Measurements from ENCODE around the gene RTN4R.
"Not testable (repeated sequence)": the region's sequence is repeated elsewhere in the genome, so short reads cannot be mapped to it uniquely, and the experiment has no call there.

RTN4R gene

DNA sequence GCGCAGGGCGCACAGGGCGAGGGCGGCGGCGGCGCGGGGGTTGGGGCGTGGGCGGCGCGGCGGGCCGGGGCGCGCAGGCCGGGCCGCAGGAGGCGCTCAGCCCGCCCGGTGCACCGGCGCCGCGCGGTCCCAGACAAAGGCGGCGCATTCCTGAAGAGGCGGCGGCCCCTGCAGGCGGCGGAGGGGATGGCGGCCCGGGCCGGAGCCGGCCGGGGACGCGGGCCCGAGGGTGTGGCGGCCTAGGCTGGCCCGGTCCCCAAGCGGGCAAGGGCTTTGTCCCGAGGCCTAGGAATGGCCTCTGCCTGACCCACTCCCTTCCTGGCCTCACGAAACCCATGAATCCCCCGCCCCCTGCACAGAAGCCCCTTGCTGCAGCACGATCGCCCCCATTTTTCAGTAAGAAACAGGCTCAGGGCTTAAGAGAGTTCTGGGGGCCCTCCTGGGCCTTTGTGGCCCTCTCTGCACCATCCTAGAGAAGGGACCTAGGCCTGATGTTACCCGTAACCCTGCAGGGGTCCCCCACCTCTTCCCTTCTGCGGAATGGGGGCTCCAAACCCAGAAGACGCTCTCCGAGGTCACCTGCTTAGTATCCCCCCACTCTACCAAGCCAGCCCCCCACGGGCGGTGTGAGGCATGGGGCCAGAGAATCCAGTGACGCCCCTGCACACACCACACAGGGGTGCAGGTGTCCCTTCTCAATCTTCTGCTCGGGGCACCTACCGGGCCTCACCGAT lies at the start of gene RTN4R:
RTN4R (minus strand) TSS at position 40 of the 734 bp plus-strand sequence. CDS start 226 bp downstream, outside the sequence.
- peak in 2 of 3 experiments; percentile 16 to 36 for DNase-seq (ENCODE audit: low read depth in 3 of 3)

DNA sequence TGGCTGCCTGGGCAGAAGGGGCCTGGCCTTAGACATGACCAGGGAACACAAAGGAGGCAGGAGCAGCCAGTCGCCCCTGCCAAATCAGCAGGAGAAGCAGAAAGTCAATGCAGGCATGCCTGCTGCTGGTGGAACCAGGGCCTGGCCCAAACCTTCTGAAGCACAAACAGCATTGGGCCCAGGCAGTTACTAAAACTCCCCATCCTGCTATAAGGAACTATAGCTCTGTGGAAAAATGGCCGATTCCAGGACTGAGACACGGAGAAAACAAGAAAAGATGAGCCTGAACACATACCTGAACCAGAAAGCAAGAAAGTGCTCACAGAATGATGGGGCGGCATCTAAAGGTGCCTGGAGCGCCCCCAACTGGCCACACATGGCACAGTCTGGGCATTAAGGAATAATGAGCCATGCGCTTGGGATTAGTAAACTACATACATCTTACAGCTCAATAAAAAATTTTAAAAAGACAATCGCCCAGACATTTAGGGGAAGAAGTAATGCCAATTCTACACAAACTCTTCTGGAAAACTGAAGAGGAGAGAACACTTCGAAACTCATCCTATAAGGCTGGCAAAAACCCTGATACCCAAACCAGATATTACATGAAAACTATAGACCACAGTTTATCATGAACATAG lies 49.4 kb upstream of the RTN4R start:
- DNase-seq (ENCODE audit: low read depth in 3 of 3) = not testable (repeated sequence)

DNA sequence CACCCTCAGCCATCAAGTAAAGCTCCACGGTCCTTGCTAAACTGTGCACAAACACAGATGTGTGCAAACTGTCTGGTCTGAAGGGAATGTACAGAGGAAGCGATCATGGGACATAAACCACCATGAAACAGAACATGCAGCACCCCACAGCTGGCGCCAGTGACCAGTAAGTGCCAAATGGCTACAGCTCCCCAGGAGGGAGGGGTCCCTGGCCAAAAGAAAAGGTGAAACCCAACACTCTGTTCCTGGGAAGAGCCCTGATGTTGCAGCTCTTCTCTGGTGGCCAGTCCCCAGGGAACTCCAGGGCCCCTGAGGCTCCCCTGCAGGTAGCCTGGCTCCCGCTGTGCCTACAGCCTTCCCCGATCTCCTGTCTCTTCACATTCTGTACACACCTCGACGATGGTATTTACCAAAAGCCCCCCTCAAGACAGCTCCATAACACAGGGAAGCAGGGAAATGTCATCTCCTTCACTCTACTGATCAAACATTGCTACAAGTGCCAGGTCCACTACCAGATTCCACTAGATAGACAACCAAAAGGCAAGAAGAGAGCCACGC lies 48.8 kb upstream of the RTN4R start:
- no peak for DNase-seq (ENCODE audit: low read depth in 3 of 3)

DNA sequence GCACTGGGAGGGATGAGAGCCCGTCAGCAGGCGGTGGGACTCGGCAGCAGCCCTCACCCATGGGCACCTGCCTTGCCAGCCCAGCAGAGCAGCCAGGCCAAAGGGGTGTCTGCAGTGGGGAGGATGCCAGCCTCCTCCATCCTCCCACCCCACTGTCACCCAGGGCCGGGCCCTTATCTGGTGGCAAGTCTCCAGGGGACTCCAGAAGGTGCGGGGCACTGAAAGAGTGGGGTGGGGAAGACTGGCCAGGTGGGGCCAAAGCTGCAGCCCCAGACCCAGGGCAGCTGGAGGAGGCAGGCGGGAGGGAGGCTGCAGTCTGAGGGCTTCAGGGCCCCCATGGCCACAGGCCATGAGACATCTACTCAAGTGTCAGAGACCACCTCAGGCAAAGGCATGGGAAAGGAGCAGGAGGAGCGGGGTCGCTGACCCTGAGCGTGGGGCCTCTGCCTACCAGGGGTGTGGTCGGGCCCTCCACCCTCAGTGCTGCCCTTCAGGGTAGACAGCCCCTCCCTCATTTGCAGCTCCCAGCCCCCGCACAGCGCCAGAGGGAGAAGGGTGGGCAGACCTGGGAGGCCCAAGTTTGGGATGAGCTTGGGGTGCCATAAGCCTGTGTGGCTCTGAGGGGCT lies 48.2 kb upstream of the RTN4R start:
- DNase-seq (ENCODE audit: low read depth in 3 of 3) = no peak

GRCh38 chr22:20315337-20316216 lies 47.5 kb upstream of the RTN4R start:
- DNase-seq (ENCODE audit: low read depth in 3 of 3) = no peak

DNA sequence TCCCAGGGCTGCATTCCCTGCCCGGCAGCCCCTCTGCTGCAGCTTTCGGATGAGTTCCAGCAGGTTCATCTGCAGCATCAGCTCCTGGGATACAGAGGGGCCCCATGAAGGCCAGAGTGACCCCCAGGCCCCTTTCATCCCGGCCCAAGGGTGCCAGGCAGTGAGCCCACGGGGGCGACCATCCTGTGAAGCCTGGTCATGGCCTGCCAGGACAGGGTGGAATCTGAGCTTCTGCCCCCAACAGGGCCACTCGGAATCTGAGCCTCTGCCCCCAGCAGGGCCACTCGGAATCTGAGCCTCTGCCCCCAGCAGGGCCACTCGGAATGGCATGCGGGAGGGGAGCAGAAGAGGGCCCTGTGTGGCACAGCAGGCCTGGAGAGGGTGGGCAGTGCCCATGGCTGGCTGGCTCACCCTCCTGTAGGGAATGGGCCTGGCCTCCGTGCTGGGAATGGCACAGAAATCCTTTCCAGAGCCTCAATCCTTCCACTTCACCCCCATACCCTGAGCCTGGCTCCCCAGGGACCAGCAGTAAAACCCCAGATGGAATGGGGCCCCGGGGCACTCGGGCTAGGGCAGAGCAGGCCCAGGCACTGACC lies 46.7 kb upstream of the RTN4R start:
- not testable (repeated sequence) for DNase-seq (ENCODE audit: low read depth in 3 of 3)

DNA sequence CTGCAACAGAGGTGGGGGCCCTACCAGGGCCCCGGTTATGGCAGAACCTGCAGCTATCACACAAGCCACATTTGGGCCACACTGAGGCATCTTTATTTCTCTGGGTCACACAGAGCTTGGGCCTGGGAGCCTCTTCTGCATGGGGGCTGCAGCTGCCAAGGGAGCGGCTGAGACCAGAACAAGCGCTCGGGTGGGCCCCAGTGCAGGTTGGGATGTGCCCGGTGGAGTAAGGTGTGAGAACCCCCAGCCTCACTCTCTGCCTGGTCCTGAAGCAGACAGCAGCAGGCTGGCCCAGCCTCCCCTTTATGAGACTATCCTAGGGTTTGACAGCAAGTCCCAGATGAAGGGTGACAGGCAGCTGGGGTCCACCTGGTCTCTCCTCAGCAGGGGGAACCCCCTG lies 46.1 kb upstream of the RTN4R start:
- DNase-seq (ENCODE audit: low read depth in 3 of 3) = not testable (repeated sequence)

DNA sequence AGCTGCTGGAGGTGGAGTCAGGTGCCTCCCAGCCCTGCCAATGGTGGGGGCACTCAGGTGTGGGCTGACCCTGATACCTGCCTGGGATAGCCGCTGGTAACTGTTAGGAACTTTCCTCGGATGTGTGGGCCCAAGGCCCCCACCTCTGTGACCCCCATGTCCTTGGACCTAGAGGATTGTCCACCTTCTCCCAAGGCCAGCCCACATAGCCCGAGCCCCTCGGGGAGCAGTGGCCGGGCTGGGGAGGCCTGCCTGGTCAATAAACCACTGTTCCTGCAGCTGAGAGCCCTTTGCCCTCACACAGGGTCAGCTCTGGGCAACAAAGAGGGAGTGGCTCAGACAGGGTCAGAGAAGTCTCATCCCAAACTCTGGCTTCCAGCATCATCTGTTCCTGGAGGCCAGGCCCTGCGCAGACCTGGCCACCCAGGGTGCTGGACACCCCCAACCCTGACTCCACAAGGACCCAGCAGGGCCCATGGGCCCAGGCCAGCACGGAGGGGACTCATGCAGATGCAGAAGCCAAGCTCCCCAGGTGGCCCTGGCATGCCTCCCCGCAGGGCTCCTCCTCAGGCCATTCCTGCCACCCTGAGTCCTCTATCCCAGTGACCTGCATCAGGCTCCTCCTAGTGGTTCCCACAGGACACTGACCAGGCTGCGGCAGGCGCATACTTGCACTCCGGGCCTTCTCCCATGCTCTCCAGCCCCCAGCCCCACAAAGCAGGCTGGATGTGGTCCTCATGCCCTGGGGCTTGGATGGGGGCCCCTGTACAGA lies 45.4 kb upstream of the RTN4R start:
- not testable (repeated sequence) for DNase-seq (ENCODE audit: low read depth in 3 of 3)

DNA sequence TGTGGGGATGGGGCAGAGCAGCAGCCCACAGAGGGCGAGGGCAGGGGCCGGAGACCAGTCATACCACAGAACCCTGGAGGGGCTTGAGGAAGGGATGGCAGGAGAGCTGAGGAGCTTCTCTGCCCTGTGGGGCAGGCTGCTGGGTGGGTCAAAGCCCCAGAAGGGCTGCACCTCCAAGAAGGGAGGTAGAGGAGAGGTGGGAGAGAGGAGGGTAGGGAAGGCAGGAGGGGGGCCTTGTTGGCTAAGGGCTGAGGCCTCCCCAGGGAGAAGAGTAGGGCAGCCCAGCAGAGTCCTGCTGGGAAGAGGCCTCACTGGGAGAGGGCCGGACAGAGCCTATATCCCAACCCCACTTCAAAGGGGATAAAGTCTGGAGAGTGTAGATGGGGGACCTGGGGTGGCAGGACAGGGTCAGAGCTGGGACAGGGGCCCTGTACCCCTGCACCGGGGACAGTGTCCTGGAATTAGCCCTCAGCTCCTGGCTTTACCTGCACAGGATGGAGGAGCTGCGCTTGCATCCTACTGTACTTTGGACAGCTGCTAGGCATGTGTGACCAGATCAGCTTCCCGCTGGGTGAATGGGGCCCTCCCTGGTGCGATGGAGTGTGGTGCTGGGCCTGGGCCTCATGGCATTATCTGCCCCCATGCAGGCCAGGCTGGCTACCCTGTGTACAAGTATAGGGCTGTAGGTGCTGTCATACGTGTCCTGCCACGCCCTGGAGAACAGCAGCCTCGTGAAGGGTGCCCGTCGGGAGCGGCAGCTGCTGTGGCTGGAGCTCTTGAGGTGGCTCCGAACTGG lies 44.5 kb upstream of the RTN4R start:
- DNase-seq (ENCODE audit: low read depth in 3 of 3) = no peak

DNA sequence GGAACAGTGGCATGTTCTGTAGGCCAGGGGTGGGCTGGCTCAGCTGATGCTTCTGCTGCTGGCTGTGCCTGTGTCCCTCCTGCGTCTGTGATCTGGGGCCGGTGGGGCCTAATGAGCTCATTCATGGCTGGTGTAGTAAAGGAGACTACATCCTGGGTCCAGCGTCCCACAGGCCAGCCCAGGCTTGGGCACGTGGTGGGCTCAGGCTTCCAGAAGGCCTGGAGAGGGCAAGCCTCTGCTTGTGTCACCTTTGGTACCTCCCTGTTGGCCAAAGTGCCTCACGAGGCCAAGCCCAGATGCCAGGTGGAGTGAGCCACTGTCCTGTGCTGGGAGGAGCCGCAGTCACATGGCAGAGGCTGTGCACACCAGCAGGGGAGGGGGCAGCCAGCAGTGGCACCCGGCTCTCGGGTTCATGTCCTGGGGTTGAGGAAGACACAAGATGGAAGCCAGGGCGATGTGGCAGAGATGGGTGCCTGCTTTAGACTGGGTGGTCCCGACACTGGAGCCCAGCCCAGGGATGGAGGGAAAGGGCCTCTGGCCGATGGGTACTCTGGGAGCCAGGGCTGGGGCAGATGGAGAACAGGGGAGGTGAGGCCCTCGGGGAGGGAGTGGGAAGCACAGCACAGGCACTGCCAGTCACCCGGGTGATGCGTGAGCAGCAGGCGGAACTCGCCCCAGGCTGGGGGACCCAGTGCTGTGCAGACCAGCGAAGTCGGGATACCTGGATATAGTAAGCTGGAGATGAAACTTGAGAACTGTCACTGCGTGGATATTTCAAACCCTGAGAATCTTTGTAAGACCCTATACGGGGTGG lies 43.3 kb upstream of the RTN4R start:
- not testable (repeated sequence) for DNase-seq (ENCODE audit: low read depth in 3 of 3)

DNA sequence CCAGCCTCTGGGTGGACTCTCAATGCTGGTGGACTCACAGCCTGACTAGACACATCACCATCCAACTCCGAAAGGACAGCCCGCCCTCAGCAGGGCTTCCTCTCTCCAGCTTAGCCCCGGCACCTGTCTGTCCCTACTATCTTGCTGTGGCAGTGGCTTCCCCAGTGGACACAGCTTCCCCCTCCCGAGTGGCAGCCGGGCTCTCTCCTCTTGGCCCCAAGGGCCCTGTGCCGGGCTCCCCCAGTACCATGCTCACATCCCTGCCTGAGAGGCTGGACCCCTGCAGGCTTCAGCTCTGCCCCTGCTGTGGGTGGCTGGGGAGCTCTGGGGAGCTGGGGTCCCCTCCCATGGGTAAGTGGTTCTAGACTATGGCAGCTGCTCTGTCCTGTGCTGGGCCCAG lies 42.7 kb upstream of the RTN4R start:
- not testable (repeated sequence) for DNase-seq (ENCODE audit: low read depth in 3 of 3)

GRCh38 chr22:20310180-20310579 lies 42.1 kb upstream of the RTN4R start:
- not testable (repeated sequence) for DNase-seq (ENCODE audit: low read depth in 3 of 3)

- DNase-seq (ENCODE audit: low read depth in 3 of 3) = not testable (repeated sequence)
These were observed 40.9 kb upstream of the RTN4R start for GRCh38 chr22:20308806-20309650.

- DNase-seq (ENCODE audit: low read depth in 3 of 3) = not testable (repeated sequence)
These were observed 39.6 kb upstream of the RTN4R start for GRCh38 chr22:20307448-20308447.

DNA sequence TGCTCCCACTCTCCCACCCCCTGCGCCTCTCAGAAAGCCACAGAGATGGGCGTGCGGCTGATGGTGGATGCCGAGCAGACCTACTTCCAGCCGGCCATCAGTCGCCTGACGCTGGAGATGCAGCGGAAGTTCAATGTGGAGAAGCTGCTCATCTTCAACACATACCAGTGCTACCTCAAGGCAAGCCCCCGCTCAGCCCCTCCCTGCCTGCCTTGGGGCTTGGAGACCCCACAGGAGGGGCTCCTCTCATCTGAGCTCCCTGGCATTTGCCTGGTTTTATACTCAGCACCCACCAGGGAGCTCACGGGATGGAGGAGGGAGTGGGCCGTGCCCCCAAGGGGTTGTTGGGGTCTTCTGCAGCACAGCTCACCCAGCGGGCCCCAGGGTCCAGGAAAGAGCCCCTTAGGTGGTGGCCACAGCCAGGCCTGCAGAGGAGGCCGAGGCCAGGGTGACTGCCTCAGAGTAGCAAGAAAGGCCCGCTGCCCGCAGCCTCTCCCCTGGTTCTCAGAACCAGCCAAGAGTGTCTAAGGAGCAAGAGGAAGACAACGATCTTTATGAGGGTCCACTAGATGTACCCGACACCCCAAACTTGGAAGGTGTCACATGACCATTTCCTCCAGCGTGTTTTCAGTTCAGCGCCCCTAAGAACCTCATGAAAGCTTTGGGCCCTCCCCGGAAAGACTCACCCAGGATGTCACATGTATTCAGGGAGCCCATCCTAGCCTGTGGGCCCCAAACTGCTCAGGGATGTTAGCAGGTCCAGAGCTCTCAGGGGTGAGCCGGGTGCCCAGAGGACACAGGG lies 38.7 kb upstream of the RTN4R start:
- DNase-seq (ENCODE audit: low read depth in 3 of 3) = not testable (repeated sequence)
